ENCODE data around the gene RBPMS2. TPM values are rescaled to one million over a fixed set of nuclear protein-coding genes. Genes with fewer than 3 reads are reported as not detected.

The RBPMS2 gene
- total RNA-seq, 6 experiments from 2014 or later: 0.14 TPM; not detected in 5

DNA sequence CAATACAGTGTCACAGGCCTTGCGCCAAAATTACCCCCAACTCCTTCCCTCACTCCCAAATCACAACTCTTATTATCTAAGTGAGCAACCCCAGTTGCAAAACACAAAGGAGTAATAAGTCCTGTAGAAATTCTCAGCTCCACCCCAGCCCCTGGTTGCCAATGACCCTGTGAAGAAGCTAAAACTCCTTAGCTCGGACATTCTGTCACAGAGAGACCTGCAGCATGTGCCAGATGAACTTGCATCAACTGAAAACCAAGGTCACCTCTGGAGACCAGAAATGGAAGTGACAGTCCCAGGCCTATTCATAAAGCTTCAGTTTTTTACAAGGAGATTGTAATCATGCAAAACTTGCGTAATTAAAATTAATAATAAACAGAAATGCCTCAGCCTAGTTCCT lies 55.2 kb downstream of the RBPMS2 start:
- no peaks in the 10 kb centered on the region for H3K36me3 Mint-ChIP-seq (ENCODE audit: low read depth)
- no peaks in the 10 kb centered on the region for H3K9me3 Mint-ChIP-seq
- no peaks in the 10 kb centered on the region for H3K4me1 Mint-ChIP-seq (ENCODE audit: low read depth)
- TF ChIP-seq, protein P1, sequence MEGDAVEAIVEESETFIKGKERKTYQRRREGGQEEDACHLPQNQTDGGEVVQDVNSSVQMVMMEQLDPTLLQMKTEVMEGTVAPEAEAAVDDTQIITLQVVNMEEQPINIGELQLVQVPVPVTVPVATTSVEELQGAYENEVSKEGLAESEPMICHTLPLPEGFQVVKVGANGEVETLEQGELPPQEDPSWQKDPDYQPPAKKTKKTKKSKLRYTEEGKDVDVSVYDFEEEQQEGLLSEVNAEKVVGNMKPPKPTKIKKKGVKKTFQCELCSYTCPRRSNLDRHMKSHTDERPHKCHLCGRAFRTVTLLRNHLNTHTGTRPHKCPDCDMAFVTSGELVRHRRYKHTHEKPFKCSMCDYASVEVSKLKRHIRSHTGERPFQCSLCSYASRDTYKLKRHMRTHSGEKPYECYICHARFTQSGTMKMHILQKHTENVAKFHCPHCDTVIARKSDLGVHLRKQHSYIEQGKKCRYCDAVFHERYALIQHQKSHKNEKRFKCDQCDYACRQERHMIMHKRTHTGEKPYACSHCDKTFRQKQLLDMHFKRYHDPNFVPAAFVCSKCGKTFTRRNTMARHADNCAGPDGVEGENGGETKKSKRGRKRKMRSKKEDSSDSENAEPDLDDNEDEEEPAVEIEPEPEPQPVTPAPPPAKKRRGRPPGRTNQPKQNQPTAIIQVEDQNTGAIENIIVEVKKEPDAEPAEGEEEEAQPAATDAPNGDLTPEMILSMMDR (IDR thresholded peaks at IDR 0.05): no peak
- no peak overlapping the region for H3K4me3 Mint-ChIP-seq
- no peak overlapping the region for H3K27ac Mint-ChIP-seq
- H3K27me3 Mint-ChIP-seq (ENCODE audit: insufficient read depth): peaks cover 11% of the 10 kb centered on the region
- DNase-seq: no peak

DNA sequence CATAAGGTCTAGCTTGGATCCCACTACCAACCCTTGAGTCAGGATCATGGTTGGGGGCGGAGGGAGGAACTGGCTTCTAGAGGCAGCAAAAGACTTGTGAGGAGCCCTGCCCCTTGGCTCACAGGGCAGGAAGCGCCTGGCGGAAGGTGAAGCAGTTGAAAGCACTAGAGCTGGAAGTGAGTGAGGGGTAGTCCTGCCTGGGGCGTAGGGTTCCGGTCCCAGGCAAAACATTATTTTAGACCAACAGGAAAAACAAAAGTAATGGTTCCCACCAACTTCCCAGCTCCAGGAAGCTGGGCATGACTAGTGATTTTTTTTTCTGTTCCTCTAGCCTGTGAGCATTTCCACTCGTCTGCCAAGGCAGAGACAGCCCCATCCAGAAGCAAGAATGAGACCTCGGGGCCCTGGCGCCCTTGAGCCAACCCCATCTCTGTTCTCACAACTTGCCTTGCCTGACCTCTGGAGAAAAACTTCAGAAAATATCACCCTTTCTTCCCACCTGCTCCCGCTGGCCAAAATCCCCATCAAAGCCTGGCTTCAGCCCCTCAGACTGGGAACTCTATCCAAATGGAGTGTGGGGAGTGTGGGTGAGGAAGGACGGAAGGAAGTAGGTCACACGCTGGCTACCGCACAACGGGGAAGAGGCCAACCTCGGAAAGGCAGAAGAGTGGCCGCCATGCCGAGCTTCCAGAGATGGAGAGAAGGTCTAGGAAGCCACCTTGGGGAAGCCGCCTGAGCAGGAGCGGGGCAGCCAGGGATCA lies 57.5 kb downstream of the RBPMS2 start:
- no peak for DNase-seq
- TF ChIP-seq, protein P1 (IDR thresholded peaks at IDR 0.05): no peak
- H3K27ac Mint-ChIP-seq: no peak overlapping the region

DNA sequence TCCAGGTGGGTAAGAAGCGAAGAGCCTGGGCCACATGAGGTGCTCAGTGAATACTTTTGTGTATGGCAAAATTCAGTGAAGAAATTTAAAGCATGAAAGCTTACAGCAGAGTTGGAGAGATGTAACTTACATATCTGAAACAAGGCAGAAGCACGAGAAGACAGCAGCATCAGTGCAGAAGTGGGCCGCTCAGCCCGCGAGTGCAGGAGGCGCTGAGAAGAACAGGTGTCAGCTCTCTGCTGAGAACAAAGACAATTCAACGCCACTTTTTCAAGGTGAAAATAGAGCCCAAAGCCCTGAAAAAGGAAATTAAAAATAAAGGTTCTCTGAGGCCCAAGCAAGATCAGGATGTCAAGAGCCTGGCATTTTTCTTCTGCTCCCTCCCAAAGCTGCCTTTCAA lies 58.3 kb downstream of the RBPMS2 start:
- TF ChIP-seq, protein P1 (IDR thresholded peaks at IDR 0.05): no peak
- H3K27ac Mint-ChIP-seq: no peak overlapping the region

More for the DNA sequence above, 57.5 kb downstream of the RBPMS2 start:
- H3K36me3 Mint-ChIP-seq (ENCODE audit: low read depth): no peaks in the 10 kb centered on the region
- H3K4me3 Mint-ChIP-seq: no peak overlapping the region
- H3K9me3 Mint-ChIP-seq: no peaks in the 10 kb centered on the region
- H3K27me3 Mint-ChIP-seq (ENCODE audit: insufficient read depth): peaks cover 7% of the 10 kb centered on the region
- H3K4me1 Mint-ChIP-seq (ENCODE audit: low read depth): no peaks in the 10 kb centered on the region

DNA sequence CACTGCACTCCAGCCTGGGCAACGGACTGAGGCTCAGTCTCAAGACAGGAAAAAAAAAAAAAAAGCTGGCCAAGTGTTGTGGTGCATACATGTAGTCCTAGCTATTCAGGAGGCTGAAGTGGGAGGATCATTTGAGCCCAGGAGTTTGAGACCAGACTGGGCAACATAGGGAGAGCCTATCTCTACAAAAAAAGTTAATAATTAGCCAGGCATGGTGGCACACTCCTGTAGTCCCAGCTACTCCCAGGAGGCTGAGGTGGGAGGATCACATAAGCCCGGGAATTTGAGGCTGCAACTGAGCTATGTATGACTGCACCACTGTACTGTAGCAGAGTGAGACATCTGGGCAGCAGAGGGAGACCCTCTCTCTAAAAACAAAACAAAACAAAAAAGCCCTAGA lies 58.9 kb downstream of the RBPMS2 start:
- H3K27ac Mint-ChIP-seq: no peak overlapping the region
- no peaks in the 10 kb centered on the region for H3K9me3 Mint-ChIP-seq
- no peak overlapping the region for H3K4me3 Mint-ChIP-seq
- DNase-seq: no peak
- H3K36me3 Mint-ChIP-seq (ENCODE audit: low read depth): no peaks in the 10 kb centered on the region
- H3K4me1 Mint-ChIP-seq (ENCODE audit: low read depth): no peaks in the 10 kb centered on the region
- TF ChIP-seq, protein P1 (IDR thresholded peaks at IDR 0.05): no peak
- H3K27me3 Mint-ChIP-seq (ENCODE audit: insufficient read depth): peaks cover 7% of the 10 kb centered on the region

More for the DNA sequence above, 58.3 kb downstream of the RBPMS2 start:
- no peak overlapping the region for H3K4me3 Mint-ChIP-seq
- H3K9me3 Mint-ChIP-seq: no peaks in the 10 kb centered on the region
- H3K36me3 Mint-ChIP-seq (ENCODE audit: low read depth): no peaks in the 10 kb centered on the region
- peaks cover 7% of the 10 kb centered on the region for H3K27me3 Mint-ChIP-seq (ENCODE audit: insufficient read depth)
- DNase-seq: no peak
- H3K4me1 Mint-ChIP-seq (ENCODE audit: low read depth): no peaks in the 10 kb centered on the region

DNA sequence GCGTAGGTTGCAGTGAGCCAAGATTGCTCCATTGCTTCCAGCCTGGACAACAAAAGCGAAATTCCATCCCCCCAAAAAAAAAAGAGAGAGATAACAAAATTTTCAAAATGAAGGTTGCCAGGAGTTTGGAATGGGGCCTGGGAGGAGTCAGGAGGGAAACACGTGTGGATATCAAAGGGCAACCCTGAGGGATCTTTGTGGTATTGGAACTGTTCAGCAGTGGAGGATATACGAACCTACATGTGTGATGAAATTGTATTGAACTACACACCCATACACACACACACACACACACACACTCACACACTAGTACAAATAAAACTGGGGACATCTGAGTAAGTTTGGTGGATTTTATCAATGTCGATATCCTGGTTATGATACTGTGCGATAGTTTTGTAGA lies 61.8 kb downstream of the RBPMS2 start:
- no peak for DNase-seq
- Mint-ChIP-seq H3K9me3 (no peaks in the 10 kb centered on the region), H3K4me3 (no peak overlapping the region), H3K27me3 (ENCODE audit: insufficient read depth) (peaks cover 7% of the 10 kb centered on the region), H3K4me1 (ENCODE audit: low read depth) (no peaks in the 10 kb centered on the region), H3K27ac (no peak overlapping the region), H3K36me3 (ENCODE audit: low read depth) (no peaks in the 10 kb centered on the region)
- TF ChIP-seq, protein P1 (IDR thresholded peaks at IDR 0.05): no peak
